ENCODE measurements around the gene PRCD.

The PRCD gene, protein sequence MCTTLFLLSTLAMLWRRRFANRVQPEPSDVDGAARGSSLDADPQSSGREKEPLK

DNA sequence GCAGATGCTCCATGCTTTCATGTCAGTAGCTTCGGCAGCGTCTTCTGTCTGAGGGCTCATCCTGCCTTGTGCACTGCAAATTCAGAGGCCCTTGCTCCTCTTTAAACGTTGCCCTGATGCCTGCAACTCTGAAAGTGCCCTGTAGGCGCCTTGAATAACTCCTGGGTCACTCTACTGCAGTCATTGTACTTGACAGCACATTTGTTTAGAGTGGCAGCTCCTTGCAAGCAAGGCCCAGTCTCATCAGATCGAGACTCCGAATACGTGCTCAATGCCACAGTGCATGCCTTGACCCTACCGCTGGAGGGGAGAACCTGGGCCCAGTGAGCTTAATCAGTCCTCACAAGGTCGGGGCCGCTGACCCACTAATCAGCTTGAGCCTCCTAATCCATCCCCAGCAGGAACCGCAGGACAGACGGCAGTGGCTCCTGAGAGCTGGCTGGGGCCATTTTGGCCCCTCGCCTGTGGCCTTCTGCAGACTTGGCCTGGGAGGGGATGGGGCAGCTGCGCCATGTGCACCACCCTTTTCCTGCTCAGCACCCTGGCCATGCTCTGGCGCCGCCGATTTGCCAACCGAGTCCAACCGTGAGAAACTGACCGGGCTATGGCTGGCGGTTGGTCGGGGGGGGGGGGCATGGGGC, at the start of gene PRCD:
Gene PRCD, plus strand, starts transcription at position 414 of the 641 bp plus-strand sequence. Its CDS starts 98 bp downstream, at position 512.
- DNase-seq = no peak

DNA sequence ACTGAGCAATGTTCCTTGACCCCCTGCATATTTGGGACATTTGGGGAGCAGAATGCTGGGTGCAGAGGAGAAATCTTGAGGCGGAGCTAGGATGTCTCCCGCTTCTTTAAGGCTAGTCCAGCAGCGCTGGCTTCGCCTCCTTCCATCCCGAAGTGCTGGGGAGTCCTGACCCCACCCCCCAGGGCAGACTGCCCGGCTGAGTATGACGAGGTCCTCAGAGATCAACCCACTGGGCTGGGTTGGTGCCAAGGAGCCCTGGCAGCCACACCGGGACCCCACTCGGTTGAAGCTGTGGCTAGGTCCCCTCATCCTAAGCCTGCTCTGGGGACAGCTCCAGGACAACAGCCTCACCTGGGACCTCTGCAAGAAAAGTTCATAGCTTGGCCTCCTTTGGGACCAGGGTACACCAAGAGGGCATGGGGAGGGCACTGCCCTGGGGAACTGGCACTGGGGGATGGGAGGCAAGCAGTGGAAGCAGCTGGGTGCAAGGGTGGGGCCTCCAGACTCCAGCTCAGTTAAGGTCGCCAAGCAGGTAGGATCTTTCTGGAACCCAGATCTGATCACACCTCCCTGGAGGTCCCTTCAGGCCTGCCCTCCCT, 49.6 kb upstream of the PRCD start:
- DNase-seq = no peak

DNA sequence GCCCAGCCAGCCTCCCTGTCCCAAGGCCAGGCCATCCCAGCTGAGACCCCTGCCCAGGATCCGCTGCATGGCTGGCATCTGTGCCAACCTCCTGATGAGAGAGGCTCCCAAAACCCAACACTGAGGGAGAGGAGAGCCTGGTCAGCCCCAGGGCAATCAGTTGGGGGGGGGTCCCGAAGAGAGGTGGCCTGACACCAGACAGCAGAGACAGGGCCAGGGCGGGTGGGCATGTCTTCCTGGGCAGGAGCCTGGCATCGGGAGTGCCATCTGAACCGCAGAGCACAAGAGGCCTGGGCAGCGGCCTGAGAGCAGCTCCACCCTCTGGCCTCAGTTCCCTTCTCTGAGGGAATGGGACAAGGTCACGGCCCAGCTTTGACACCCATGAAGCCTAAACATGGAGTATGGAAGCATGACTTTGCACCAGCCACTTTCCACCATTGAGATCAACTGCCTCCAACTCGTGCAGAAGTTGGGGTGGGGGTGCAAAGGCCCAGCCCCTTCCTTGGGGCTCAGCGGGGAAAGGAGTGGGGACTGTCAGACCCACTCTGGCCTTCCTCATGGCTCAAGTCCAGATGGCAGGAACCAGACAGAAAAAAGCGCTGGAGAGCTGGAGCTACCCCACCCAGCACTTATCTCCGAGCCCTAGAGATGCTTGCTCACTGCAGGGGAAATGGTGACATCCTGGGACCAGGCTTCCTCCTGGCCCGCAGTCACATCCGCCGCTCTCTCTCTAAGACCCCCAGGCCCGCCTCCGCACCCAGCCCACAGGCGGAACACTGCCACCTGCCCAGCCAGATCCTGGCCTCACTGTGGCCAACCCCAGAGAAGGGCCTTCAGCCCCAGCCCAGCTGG, 48.3 kb upstream of the PRCD start:
- DNase-seq = no peak

DNA sequence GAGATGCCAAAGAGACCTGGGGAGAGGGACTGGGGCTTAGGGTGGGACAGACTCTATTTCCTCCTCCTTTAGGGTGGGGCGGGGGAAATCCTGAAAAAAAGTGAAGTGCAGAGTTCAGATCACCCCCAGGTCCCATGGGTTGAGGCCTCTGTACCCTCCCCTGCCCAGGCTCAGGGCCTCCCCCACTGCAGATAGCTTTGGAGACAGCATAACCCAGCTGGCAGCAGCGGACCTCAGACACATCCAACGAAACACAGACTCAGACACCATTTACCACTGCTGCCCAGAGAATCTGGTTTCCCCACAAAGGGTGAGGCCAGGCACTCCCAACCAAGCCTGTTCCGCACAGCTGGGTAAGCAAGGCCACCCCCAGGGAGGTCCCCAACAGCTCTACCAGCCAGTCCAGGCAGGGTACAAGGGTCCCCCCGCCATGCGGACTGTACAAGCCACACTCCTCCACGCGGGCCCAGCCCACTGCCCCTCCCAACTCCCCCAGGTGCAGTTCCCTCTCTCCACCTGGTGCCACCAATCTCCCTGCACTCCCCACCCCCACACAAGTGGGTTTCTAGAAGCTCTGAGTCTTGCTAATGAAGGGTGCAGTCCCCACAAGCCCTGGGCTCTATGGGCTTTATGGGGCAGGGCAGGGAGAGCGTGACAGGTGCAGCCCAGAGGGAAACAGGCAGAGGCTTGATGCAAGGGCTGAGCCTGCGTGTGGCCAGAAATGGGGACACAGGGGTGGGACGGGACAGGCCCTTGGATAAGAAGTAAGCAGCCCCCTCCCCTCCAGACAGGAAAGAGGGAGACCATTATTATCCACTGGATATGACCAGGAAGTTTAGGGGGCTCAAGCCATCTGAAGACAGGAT, 47.5 kb upstream of the PRCD start:
- DNase-seq = no peak

DNA sequence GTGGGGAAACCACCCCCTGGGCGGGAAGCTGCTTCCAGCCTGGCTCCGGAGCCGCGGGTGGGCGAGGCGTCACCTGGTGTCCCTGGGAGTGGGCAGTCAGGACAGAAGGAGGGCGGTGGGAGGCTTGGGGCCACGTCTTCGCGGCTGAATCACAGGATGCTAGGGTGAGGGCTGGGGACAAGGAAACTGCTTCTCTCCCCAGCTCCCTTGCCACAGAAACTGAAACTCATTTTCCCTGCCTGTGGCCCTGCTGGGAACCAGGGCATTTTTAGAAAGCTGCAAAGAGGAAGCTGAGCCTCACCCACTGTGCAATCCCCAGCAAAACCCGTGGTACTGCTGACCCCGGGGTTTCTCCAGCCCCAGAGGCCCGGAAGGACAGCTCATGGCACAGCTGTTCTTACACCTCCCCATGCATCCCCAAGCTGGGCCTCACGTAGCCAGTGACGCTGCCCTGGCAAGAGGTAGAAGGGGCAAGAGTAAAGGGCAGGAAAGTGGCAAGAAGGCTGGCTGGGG, 46.8 kb upstream of the PRCD start:
- DNase-seq = no peak

DNA sequence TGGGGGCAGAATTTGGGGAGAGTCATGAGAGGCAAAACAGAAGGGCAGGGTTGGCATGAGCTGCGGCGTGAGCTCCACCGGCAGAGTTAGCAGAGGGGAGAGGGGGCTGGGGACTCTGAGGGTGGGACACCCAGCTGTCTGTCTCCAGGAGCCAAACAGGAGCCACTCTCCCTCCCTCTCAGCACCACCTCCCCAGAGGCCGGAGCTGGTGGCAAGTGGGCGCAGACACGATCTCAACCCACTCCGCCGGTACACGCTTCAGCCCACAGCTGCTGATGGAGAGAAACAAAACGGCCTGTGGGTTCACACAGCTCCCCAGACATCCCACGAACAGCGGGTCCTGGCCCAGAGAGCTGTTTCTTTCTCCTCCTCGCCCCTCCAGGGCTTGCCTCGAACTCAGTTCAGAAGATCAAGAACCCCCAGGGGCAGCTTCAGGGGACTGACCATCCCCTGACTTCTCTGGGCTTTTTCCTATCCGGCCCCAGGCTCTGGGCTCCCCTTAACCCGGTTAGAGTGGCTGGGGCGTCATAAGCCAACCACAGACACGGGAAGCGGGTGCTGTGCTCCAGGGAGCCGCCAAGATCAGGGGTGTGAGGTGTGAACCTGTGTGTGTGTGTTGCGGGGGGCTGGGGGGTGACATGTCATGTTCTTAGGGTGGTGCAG, 46.2 kb upstream of the PRCD start:
- no peak for DNase-seq

DNA sequence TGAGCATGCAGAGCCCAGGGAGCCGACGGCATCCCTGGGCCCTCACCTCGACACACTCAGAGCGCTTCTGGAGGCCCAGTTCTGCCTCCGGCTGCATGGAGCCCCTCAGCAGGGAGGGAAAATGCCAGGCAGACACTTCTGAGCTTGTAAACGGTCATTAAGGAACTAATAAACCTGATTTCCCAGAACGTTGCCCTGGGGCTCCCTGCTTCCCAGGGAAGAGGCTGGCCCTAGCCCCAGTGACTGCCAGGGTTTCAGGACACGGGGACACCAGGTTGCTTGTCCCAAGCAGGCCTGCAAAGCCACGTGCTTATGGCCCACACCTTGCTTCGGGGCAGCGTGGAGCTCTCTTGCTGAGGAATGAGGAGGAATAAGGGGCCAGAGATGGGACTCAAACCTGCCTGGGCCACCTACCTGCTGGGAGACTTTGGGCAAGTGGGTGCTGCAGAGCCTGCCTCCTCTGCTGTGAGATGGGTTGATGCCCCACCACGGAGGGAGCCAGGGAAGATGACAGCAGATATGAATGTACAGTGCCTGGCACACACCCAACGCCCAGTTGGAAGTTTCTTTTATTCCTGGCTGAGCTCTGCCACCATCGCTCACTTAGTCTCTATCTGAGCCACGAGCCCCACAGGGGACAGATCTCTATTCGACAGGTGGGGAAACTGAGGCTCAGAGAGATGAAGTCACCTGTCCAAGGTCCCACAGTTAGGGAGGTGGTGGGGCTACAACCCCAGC, 44.0 kb upstream of the PRCD start:
- DNase-seq = no peak

DNA sequence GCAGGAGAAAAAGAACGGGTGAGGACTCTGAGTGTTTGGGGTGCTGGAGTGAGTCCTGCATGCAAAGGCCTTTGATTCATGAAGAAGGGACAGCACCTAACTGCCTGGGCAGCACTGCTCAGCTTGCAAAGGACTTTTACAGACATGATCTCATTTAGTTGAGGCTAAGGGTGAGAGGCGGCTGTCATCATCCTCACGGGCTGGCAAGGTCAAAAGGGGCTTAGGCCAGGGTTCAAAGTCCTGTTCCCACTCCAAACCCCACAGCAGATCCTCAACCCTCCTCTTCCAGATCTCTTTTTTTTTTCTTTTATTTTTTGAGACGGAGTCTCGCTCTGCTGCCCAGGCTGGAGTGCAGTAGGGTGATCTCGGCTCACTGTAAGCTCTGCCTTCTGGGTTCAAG, 43.4 kb upstream of the PRCD start:
- no peak for DNase-seq

DNA sequence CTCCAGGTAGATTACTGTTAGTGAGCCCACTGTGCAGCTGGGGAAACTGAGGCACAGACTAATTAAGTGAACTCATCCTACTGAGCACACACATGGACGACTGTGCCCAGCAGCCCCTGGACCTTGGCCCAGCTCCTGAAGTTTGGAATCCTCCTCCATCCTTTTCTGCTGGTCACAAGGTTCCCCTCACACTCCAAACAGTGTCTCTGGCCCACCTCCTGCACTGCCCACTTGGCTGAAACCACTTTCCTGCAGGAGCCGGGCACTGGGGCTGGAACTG, 42.2 kb upstream of the PRCD start:
- DNase-seq = no peak

DNA sequence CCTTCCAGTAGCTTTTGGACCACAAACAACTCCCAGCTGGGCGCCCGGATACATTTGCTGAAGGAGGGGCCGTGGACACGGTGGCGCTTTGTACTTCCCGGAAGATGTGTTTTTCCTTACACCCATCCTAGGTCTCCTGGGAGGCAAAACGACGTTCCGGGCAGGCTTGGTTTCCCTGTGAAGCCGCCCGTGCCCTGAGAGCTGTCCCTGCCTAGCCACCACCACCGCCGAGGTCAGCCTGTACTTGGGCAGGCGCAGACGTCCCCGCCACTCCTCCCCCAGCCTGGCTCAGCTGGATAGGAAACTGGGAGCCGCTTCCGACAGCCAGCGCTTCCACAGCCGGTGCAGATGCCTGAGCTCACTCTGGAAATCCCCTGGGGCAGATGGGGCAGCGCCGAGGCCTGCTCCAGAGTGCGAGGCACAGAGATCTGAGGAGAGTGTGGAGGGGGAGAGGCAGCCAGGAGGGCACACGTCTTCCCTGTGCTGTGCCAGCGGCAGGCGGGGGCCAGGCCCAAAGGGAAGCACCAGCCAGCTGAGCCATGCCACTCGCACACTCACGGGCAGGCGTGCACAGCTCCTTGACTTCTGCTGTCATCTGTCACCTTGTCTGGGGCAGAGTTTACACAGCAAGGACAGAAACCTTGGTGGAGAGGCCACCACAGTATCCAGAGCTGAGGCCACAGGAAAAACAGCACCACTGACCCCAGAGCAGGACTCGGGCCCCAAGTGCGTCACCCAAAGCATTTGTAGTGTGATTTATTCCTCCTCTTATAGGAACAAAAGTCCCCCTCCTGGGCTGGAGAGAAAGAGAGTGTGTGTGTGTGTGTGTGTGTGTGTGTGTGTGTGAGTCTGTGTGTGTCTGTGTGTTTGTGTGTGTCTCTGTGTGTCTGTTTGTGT, 41.6 kb upstream of the PRCD start:
- no peak for DNase-seq

DNA sequence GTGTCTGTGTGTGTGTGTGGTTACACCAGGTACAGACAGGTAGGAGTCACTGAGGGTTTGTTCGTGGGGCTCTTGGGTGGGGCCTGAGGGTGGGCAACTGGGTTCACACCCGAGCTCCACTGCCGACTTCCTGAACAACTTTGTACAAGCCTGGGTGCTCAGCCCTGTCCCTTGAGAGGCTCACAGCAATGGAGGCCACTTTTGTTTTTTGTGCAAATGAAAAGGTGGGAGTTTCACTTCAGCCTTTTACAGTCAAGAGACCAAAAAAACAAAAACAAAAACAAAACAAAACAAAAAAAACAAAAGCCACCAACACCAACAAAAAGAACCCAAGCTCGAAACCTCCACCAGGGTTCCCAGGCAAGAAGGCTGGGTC, 41.0 kb upstream of the PRCD start:
- DNase-seq = no peak

DNA sequence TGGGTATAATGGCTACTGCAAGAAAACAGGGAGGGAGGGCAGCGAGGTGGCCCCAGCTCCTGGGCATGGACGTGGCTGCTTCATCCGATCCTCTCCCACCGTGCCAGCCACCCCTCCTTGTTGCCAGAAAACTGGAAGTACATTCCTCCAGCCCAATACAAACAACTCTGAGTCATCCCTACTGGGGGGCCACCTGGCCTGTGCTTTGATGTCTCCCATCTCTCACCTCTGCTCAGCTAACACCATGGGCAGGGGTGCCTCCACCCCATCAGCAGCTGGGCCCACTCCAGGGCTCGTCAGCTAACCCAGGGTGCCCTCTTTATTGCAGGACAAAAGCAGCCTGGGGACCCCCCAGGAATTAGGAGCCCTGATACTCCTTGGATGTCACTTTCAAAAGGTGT, 40.6 kb upstream of the PRCD start:
- no peak for DNase-seq

DNA sequence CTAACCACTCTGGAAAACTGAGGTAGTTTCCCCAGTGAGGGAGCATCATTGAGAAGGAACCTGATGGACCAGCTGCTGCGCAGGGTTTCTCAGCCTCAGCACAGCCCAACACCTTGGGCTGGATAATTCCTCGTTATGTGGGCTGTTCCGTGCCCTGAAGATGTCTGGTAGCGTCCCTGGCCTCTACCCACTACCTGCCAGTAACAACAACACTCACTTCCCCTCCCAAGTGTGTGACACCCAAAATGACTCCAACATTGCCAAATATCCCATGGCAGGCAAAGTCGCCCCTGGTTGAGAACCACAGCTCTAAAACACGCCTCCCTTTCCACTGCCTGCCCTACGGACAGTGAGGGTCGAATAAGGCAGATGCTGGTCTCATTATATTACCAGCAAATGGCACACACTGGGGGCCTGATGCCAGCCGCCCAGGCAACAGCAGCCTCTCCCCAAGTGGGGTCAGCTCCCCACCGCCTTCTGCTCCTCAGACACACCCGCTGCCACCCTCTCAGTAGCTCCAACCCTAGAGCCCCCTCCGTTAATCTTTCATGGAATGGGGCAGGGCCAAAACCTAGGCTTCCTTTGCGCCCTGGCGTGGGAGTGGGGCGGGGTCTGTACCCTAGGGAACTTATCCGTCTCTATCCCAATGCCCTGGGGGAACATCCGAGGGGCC, 39.6 kb upstream of the PRCD start:
- DNase-seq = no peak

DNA sequence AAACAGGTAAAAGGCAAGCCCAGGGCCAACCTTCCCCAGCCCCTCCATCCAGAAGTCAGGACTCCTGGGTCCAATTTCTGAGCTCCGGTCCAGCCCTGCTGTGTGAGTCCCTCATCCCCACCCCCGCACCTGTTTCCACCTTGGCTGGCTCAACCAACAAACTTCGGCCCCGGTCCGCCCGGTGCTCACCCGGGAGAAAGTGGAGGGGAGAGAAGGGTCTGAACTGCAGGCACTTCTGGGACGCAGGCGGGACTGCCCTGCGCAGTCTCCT, 39.2 kb upstream of the PRCD start:
- DNase-seq = no peak

DNA sequence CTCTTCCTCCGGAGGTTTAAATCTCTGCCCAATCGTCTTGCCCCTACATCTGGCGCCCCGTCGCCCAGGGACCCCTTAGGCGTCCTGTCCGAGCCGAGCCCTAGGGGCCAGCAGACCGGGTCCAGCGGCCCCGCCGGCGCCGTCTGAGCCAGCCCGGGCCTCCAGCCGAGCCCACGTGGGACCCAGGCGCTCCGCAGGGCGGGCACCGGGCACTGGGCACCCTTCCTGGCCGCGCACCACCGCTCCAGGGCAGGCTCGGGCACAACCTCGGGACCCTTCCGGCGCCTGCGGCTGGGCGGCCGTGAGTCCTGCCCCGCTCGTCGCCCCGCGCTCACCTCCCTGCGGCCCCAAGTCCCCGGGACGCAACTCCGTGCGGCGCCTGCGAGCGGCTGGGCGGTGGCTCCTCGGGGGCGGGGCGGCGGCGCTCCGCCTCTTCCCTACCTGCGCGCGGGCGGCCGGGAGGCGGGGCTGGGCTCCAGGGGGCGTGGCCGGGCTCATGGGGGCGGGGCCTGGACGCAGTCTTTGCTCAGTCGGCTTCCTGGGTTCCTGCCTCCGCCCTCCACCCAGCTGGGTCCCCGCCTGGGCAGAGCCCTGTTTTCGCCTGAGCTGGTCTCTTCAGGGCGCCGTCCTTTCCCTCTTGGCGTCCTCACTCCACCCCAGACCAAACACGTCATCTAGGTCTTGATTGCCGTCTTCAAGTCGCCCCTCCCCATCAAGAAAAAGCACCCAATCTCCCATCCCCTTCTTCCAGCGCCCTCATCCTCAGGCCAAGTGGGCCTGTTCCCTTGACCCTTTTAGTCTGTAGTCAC, 38.6 kb upstream of the PRCD start, which contains the start of gene RHBDF2:
Gene RHBDF2, minus strand, starts transcription at position 406 of the 809 bp plus-strand sequence. CDS start 19,899 bp downstream, outside the sequence.
- DNase-seq = peak; percentile 66

DNA sequence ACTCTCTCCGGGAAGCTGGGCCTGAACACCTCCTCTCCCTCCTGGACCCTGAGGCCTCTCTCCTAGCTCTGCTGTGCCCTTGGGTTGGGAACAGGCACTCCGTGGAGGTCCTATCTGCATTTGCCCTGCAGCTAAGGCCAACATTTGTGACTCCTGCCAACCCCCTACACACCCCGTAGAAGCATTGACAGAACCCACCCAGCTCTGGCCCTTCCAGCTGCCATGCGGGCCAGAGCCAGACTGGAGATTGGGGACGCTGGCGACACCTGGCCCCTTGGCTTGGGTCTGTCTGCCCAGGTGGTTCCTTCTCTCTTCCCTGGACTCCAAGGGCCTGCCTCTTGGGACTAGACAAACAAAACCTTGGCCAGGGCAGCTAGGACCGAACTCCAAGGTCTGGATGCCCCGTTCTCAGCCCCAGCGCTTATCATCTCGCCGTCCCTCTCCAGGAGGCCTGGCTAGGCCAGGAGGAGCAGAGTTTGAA, 38.0 kb upstream of the PRCD start:
- DNase-seq = no peak

DNA sequence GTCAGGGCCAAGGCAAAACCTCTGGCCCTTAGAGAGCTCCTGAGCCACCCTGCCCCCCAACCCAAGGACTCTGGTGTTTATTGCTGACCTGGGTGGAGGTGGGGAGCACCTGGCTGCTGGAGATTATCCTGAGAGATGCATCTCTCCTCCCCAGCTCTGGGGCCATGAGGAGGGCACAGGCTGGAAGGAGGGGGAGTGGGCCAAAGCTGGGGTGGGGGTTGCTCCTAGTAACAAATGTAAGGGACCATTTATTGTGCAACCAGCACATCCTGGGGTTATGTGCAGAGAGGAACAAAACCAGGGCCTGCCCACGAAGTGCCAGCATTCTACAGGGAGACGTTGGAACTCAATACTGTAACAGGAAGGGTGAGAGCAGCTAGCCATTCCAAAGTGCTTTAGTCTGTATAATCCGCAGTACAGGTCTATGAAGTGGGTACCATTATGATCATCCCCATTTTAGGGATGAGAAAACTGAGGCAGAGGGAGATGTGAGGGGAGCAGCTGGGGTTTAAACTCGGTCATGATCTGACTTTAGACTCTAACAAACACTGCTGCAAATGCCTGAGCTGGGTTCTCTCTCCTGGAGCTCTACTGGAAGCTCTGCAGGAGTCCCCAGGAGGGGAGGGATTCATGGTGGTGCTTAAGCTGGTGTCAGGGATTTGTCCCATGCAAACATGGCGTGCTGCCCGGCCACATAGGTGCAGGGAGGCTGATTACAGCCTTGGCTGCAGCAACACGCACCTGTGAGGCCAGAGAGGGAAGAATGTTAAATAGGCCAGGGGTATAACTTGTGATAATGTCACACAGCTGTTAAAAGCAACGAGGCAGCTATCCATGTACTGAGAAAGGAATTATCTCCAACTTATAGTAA, 37.3 kb upstream of the PRCD start:
- no peak for DNase-seq

DNA sequence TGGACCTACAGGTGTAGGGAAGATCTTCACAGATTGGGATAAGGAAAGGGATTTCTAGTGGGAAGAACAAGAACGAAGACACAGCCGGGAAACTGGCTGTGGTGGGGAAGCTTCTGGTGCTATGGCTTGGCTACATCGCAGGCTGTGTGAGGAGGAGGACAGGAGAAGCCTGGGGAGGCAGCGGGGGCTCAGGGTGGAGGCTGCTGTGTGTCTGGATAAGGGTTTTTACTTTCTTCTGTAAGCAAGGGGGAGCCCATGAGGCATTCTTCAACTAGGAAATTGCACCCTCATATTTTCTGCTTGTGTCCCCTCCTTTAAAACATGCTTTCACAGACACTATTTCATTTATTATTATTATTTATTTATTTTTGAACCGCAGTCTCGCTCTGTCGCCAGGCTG, 35.7 kb upstream of the PRCD start:
- DNase-seq = no peak
